ENCODE data around the gene OSBPL7. TPM values are rescaled to one million over a fixed set of nuclear protein-coding genes. Genes with fewer than 3 reads are reported as not detected.
A peak's percentile ranks its signal among the peaks of the same experiment; 100 is the strongest.

OSBPL7 gene
- total RNA-seq, 1 donor from 2014 or later, result 20.3 TPM

- peaks cover 10% of the 10 kb centered on the region for H3K4me1 Mint-ChIP-seq (ENCODE audit: unreplicated experiment)
- H3K27ac Mint-ChIP-seq, result peak overlapping the region; percentile 94
- H3K9me3 Mint-ChIP-seq, result no peaks in the 10 kb centered on the region
- H3K36me3 Mint-ChIP-seq, result peaks cover 7% of the 10 kb centered on the region
- no peak for TF ChIP-seq CTCF (conservative IDR thresholded peaks at IDR 0.05)
- no peak for DNase-seq (ENCODE audit: extremely low spot score, unreplicated experiment)
- H3K27me3 Mint-ChIP-seq, result no peaks in the 10 kb centered on the region
- peak overlapping the region; percentile 15 for H3K4me3 Mint-ChIP-seq
These were observed 10.5 kb downstream of the OSBPL7 start for GRCh38 chr17:47810901-47811635.

GRCh38 chr17:47810200-47810821 lies 11.3 kb downstream of the OSBPL7 start:
- no peaks in the 10 kb centered on the region for H3K27me3 Mint-ChIP-seq
- peak overlapping the region; percentile 94 for H3K27ac Mint-ChIP-seq
- no peak for TF ChIP-seq CTCF (conservative IDR thresholded peaks at IDR 0.05)
- peaks cover 7% of the 10 kb centered on the region for H3K36me3 Mint-ChIP-seq
- H3K4me3 Mint-ChIP-seq, result peak overlapping the region; percentile 65
- H3K4me1 Mint-ChIP-seq (ENCODE audit: unreplicated experiment), result peaks cover 10% of the 10 kb centered on the region
- DNase-seq (ENCODE audit: extremely low spot score, unreplicated experiment), result no peak
- H3K9me3 Mint-ChIP-seq, result no peaks in the 10 kb centered on the region

- no peak for TF ChIP-seq CTCF (conservative IDR thresholded peaks at IDR 0.05)
- Mint-ChIP-seq H3K36me3 (peaks cover 7% of the 10 kb centered on the region), H3K4me1 (ENCODE audit: unreplicated experiment) (peaks cover 10% of the 10 kb centered on the region), H3K27me3 (peaks cover 6% of the 10 kb centered on the region), H3K27ac (no peak overlapping the region), H3K9me3 (no peaks in the 10 kb centered on the region), H3K4me3 (no peak overlapping the region)
- no peak for DNase-seq (ENCODE audit: extremely low spot score, unreplicated experiment)
These were observed 12.6 kb downstream of the OSBPL7 start for GRCh38 chr17:47808830-47809480.

- peaks cover 6% of the 10 kb centered on the region for H3K27me3 Mint-ChIP-seq
- H3K27ac Mint-ChIP-seq, result no peak overlapping the region
- peaks cover 7% of the 10 kb centered on the region for H3K36me3 Mint-ChIP-seq
- TF ChIP-seq CTCF (conservative IDR thresholded peaks at IDR 0.05), result no peak
- no peak overlapping the region for H3K4me3 Mint-ChIP-seq
- H3K4me1 Mint-ChIP-seq (ENCODE audit: unreplicated experiment), result peaks cover 10% of the 10 kb centered on the region
- H3K9me3 Mint-ChIP-seq, result no peaks in the 10 kb centered on the region
- no peak for DNase-seq (ENCODE audit: extremely low spot score, unreplicated experiment)
These were observed 13.4 kb downstream of the OSBPL7 start for GRCh38 chr17:47808036-47808829.

- peaks cover 10% of the 10 kb centered on the region for H3K4me1 Mint-ChIP-seq (ENCODE audit: unreplicated experiment)
- TF ChIP-seq CTCF (conservative IDR thresholded peaks at IDR 0.05), result no peak
- DNase-seq (ENCODE audit: extremely low spot score, unreplicated experiment), result no peak
- H3K36me3 Mint-ChIP-seq, result peaks cover 7% of the 10 kb centered on the region
- H3K4me3 Mint-ChIP-seq, result no peak overlapping the region
- H3K27me3 Mint-ChIP-seq, result peaks cover 14% of the 10 kb centered on the region
- no peaks in the 10 kb centered on the region for H3K9me3 Mint-ChIP-seq
- H3K27ac Mint-ChIP-seq, result peak overlapping the region; percentile 61
These were observed 14.2 kb downstream of the OSBPL7 start for GRCh38 chr17:47807421-47807820.
